Neural progenitor cell (in vitro differentiated cells): ENCODE results near the gene ADCY5.

Experiments
- EZH2 ChIP-seq: fragments of 200-600 bp; sonication (generic); IDR thresholded peaks from 2 replicates; pipeline ENCODE4 v1.6.1; 2017; ENCODE audit warnings: antibody characterized with exemption, mild to moderate bottlenecking, moderate library complexity
- EZH2phosphoT487 ChIP-seq: fragments of 200-600 bp; sonication (generic); IDR thresholded peaks from 2 replicates; pipeline ENCODE4 v1.6.1; 2017; ENCODE audit warnings: antibody characterized with exemption
- TF ChIP-seq, protein P1 (sequence below): fragments of 200-600 bp; sonication (generic); IDR thresholded peaks from 2 replicates; pipeline ENCODE4 v1.5.1; 2017; ENCODE audit warnings: antibody characterized with exemption, mild to moderate bottlenecking

DNA sequence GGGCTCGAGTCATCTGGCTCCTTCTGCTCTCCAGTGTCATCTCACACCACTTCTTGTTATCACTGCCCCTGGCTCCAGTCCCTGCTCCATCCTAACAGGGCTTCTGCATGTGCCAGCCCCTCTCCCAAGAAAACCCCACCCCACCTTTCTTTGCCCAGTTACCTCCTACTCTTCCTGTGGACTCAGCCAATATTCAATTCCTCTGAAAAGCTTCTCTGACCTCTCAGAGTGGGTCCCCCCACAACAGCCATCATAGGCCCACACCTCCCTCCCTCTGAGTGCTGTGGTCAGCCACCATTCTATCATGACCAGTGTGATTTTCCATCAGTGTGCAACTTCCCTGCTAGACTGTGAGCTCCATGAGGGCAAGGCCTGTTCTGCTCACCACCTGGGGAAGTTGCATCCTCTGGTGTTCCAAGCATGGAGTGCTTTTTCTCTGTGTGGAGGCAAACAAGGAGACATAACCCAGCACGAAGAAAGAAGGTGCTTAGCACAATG, 71.6 kb downstream of the ADCY5 start:
- TF ChIP-seq, protein P1, sequence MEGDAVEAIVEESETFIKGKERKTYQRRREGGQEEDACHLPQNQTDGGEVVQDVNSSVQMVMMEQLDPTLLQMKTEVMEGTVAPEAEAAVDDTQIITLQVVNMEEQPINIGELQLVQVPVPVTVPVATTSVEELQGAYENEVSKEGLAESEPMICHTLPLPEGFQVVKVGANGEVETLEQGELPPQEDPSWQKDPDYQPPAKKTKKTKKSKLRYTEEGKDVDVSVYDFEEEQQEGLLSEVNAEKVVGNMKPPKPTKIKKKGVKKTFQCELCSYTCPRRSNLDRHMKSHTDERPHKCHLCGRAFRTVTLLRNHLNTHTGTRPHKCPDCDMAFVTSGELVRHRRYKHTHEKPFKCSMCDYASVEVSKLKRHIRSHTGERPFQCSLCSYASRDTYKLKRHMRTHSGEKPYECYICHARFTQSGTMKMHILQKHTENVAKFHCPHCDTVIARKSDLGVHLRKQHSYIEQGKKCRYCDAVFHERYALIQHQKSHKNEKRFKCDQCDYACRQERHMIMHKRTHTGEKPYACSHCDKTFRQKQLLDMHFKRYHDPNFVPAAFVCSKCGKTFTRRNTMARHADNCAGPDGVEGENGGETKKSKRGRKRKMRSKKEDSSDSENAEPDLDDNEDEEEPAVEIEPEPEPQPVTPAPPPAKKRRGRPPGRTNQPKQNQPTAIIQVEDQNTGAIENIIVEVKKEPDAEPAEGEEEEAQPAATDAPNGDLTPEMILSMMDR = no peak
- no peak for TF ChIP-seq EZH2
- no peak for TF ChIP-seq EZH2phosphoT487
